ENCODE measurements around the gene USH1G. TPM values are rescaled to one million over a fixed set of nuclear protein-coding genes. Genes with fewer than 3 reads are reported as not detected.
A peak's percentile ranks its signal among the peaks of the same experiment; 100 is the strongest.

USH1G gene
- total and polyA plus RNA-seq, 2 of the 13 experiments (the other 11 are each of a cell fraction or from before 2014, with no cell fraction given) = 0.04 TPM; not detected in 1

GRCh38 chr17:74873037-74873873 lies 49.8 kb downstream of the USH1G start (continued):
- TF ChIP-seq, protein P1, sequence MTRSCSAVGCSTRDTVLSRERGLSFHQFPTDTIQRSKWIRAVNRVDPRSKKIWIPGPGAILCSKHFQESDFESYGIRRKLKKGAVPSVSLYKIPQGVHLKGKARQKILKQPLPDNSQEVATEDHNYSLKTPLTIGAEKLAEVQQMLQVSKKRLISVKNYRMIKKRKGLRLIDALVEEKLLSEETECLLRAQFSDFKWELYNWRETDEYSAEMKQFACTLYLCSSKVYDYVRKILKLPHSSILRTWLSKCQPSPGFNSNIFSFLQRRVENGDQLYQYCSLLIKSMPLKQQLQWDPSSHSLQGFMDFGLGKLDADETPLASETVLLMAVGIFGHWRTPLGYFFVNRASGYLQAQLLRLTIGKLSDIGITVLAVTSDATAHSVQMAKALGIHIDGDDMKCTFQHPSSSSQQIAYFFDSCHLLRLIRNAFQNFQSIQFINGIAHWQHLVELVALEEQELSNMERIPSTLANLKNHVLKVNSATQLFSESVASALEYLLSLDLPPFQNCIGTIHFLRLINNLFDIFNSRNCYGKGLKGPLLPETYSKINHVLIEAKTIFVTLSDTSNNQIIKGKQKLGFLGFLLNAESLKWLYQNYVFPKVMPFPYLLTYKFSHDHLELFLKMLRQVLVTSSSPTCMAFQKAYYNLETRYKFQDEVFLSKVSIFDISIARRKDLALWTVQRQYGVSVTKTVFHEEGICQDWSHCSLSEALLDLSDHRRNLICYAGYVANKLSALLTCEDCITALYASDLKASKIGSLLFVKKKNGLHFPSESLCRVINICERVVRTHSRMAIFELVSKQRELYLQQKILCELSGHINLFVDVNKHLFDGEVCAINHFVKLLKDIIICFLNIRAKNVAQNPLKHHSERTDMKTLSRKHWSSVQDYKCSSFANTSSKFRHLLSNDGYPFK (CRISPR knock-in tag; IDR thresholded peaks at IDR 0.05; ENCODE audit: borderline replicate concordance) = peak; percentile 87; the same call in 1 of the 2 replicates
- TF ChIP-seq IKZF5 (CRISPR knock-in tag; IDR thresholded peaks at IDR 0.05) (peak; percentile 60), PRDM15 (CRISPR knock-in tag; IDR thresholded peaks at IDR 0.05) (no peak), KLF9 (CRISPR knock-in tag; IDR thresholded peaks at IDR 0.05; ENCODE audit: low read depth) (peak; percentile 13; the same call in 1 of the 2 replicates), IRF9 (CRISPR knock-in tag; IDR thresholded peaks at IDR 0.05; ENCODE audit: borderline replicate concordance) (peak; percentile 61; the same call in 1 of the 2 replicates), SKI (IDR thresholded peaks at IDR 0.05; ENCODE audit: partially characterized antibody) (no peak), MBNL3 (CRISPR knock-in tag; conservative IDR thresholded peaks at IDR 0.05) (no peak), ZZZ3 (CRISPR knock-in tag; IDR thresholded peaks at IDR 0.05; ENCODE audit: borderline replicate concordance) (no peak; the same call in 1 of the 2 replicates), CBX1 (IDR thresholded peaks at IDR 0.05; ENCODE audit: low read depth) (no peak), ZNF441 (CRISPR knock-in tag; IDR thresholded peaks at IDR 0.05; ENCODE audit: borderline replicate concordance) (no peak), SKIL (CRISPR knock-in tag; IDR thresholded peaks at IDR 0.05; ENCODE audit: borderline replicate concordance) (no peak), KDM6A (CRISPR knock-in tag; IDR thresholded peaks at IDR 0.05; ENCODE audit: low read depth) (no peak), POGZ (CRISPR knock-in tag; IDR thresholded peaks at IDR 0.05) (peak; percentile 92), ELF1 (CRISPR knock-in tag; IDR thresholded peaks at IDR 0.05) (peak; percentile 99), PLSCR1 (CRISPR knock-in tag; IDR thresholded peaks at IDR 0.05; ENCODE audit: borderline replicate concordance) (no peak)

All from HepG2 (cell line).